ENCODE results near the gene POU2F2. TPM values are rescaled to one million over a fixed set of nuclear protein-coding genes. Genes with fewer than 3 reads are reported as not detected.

POU2F2 gene
- total RNA-seq, 1 donor from 2014 or later, result 2.5 TPM

DNA sequence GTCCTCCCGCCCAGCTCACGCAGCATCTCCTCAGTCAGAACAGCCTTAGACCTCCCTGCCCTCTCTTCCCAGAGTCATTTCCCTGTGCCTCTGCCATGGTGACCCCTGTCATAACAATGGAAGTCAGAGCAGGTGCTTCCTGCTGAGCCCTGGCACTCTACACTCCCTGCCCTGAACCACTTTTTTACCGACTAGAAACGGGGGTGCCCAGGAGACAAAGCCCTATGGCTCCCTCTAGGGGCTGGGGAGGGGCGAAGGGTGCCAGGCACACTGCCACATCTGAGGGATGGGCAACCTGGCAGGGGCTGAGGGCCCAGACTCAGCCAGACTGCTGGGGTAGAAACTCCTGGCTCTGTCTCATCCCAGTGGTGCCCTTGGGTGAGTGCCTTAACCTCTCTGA, 39.9 kb downstream of the POU2F2 start:
- no peak overlapping the region for H3K27ac Mint-ChIP-seq (ENCODE audit: unreplicated experiment)
- H3K4me1 Mint-ChIP-seq, result peaks cover 15% of the 10 kb centered on the region
- TF ChIP-seq, protein P1, sequence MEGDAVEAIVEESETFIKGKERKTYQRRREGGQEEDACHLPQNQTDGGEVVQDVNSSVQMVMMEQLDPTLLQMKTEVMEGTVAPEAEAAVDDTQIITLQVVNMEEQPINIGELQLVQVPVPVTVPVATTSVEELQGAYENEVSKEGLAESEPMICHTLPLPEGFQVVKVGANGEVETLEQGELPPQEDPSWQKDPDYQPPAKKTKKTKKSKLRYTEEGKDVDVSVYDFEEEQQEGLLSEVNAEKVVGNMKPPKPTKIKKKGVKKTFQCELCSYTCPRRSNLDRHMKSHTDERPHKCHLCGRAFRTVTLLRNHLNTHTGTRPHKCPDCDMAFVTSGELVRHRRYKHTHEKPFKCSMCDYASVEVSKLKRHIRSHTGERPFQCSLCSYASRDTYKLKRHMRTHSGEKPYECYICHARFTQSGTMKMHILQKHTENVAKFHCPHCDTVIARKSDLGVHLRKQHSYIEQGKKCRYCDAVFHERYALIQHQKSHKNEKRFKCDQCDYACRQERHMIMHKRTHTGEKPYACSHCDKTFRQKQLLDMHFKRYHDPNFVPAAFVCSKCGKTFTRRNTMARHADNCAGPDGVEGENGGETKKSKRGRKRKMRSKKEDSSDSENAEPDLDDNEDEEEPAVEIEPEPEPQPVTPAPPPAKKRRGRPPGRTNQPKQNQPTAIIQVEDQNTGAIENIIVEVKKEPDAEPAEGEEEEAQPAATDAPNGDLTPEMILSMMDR (conservative IDR thresholded peaks at IDR 0.05), result peak; percentile 34
- H3K36me3 Mint-ChIP-seq (ENCODE audit: low read depth), result no peaks in the 10 kb centered on the region
- H3K27me3 Mint-ChIP-seq (ENCODE audit: low read depth), result peaks cover 18% of the 10 kb centered on the region
- H3K4me3 Mint-ChIP-seq, result no peak overlapping the region
- no peaks in the 10 kb centered on the region for H3K9me3 Mint-ChIP-seq
- no peak for DNase-seq (ENCODE audit: low read depth, low spot score)

DNA sequence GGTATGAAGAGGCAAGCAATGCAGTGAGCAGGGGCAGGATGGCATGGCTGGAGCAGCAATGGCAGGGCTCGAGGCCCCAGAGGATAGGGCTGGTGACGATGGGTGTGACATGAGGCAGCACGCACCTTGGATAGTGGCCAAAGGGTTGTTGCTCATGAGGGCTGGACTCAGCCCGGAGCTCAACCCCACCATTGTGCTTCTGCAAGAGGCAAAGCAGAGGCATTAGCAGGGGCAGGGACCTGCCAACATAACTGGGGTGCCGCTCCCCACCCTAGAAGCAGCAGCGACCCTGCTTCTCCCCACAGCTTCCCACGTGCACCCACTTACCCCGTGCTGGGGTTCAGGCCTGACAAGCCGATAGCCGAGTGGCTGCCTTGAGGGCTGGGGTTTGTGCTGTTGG, 40.5 kb downstream of the POU2F2 start:
- H3K27me3 Mint-ChIP-seq (ENCODE audit: low read depth), result peaks cover 15% of the 10 kb centered on the region
- no peak for DNase-seq (ENCODE audit: low read depth, low spot score)
- no peaks in the 10 kb centered on the region for H3K9me3 Mint-ChIP-seq
- no peak overlapping the region for H3K4me3 Mint-ChIP-seq
- no peaks in the 10 kb centered on the region for H3K36me3 Mint-ChIP-seq (ENCODE audit: low read depth)
- H3K27ac Mint-ChIP-seq (ENCODE audit: unreplicated experiment), result no peak overlapping the region
- TF ChIP-seq, protein P1 (conservative IDR thresholded peaks at IDR 0.05), result no peak
- H3K4me1 Mint-ChIP-seq, result peaks cover 20% of the 10 kb centered on the region

DNA sequence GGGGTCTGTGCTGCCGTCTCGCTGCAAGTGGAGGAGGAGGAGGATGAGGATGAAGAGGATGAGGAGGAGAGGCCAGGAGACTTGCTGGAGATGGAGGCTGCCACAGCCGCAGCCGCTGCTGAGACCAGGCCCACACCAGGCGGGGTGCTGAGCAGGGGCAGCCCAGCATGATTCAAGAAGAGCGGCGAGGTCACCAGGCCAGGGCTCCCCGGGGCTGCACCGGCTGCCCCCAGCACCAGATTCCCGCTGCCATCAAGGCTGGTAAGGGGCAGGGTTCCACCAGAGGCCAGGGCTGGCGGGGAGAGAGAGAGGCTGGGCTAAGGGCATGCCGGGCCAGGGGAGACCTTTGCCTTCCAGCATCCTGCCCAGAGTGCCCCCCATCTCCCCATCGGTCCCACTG, 40.9 kb downstream of the POU2F2 start:
- DNase-seq (ENCODE audit: low read depth, low spot score), result no peak
- Mint-ChIP-seq H3K36me3 (ENCODE audit: low read depth) (no peaks in the 10 kb centered on the region), H3K4me3 (no peak overlapping the region), H3K27ac (ENCODE audit: unreplicated experiment) (no peak overlapping the region), H3K4me1 (peaks cover 20% of the 10 kb centered on the region), H3K9me3 (no peaks in the 10 kb centered on the region), H3K27me3 (ENCODE audit: low read depth) (peaks cover 11% of the 10 kb centered on the region)
- TF ChIP-seq, protein P1 (conservative IDR thresholded peaks at IDR 0.05), result no peak

DNA sequence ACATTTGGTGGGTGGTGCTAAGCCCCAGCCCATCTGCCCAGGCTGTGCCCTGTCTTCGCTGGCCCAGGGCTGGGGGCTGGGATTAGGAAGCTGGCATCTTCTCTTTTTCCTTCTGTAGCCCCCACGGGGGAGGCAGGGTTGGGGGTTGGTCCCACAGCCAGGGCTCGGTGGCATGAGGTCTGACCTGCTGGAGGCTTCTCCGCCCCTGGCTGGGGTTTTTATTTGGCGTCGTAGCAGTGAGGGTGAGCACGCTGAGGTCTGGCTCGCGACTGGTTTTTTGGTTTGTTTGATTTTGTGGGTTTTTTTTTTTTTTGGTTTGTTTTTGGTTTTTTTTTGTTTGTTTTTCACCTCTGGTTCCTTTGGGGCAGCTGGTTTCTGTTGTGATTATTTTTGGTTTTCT, 41.6 kb downstream of the POU2F2 start:
- Mint-ChIP-seq H3K9me3 (no peaks in the 10 kb centered on the region), H3K27ac (ENCODE audit: unreplicated experiment) (no peak overlapping the region), H3K4me1 (peaks cover 25% of the 10 kb centered on the region), H3K4me3 (no peak overlapping the region), H3K36me3 (ENCODE audit: low read depth) (no peaks in the 10 kb centered on the region), H3K27me3 (ENCODE audit: low read depth) (peaks cover 9% of the 10 kb centered on the region)
- no peak for DNase-seq (ENCODE audit: low read depth, low spot score)
- TF ChIP-seq, protein P1 (conservative IDR thresholded peaks at IDR 0.05), result no peak

DNA sequence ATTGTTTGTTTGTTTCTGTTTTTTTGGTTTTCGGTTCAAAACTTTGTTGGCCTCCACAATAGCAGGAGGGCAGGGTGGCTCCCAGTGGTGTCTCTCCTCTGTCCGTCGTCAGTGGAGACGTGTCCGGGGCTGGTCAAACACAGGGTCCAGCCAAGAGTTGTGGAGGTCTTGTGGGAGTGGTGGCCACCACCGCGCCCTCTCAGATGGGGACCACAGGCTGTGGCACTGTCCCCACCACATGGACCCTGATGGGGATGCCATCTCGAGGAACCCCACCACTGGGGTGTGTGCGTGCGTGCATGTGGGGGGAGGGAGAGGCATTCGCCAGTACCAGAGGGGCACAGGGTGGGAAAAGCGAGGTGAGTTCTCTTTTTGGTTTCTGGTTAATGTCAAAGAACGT, 42.5 kb downstream of the POU2F2 start:
- no peak overlapping the region for H3K4me3 Mint-ChIP-seq
- no peaks in the 10 kb centered on the region for H3K36me3 Mint-ChIP-seq (ENCODE audit: low read depth)
- H3K9me3 Mint-ChIP-seq, result no peaks in the 10 kb centered on the region
- peaks cover 23% of the 10 kb centered on the region for H3K4me1 Mint-ChIP-seq
- DNase-seq (ENCODE audit: low read depth, low spot score), result no peak
- no peak overlapping the region for H3K27ac Mint-ChIP-seq (ENCODE audit: unreplicated experiment)
- TF ChIP-seq, protein P1 (conservative IDR thresholded peaks at IDR 0.05), result no peak
- peaks cover 9% of the 10 kb centered on the region for H3K27me3 Mint-ChIP-seq (ENCODE audit: low read depth)

Measured in neural crest cell (in vitro differentiated cells).